ENCODE measurements around the gene ATP7B.

DNA sequence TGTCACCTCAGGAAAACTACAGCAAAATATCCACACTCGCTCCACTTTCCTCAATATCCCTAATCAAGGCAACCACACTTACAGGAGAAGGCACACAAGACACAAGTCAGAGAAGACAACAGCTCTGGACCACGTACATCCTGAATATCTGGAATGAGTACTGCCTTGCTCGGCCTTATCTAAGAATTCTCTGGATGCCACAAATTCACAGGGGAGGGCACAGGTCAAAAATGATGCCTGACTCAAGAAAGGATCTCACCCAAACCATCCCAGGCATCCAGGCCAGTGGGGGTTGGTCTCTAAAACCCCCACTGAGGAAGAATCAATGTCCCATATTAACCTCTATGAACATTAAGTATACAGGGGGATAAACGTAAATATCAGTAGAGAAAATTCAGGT, 29.9 kb downstream of the ATP7B start:
- TF ChIP-seq POLR2A (IDR thresholded peaks at IDR 0.05; ENCODE audit: low read depth, low read length) (no peak), POLR2AphosphoS5 (IDR thresholded peaks at IDR 0.05; ENCODE audit: low read depth, low read length) (no peak), TAF1 (IDR thresholded peaks at IDR 0.05; ENCODE audit: low read depth, low read length) (no peak)
